Trophoblast cell (in vitro differentiated cells and primary cell): ENCODE results near the gene BPIFA2.

ENCODE experiments used
- DNase-seq, 2 donors: peaks; one replicate each; pipeline ENCODE4 v3.0.0-alpha.2; 2016
- H2AFZ ChIP-seq: 2 replicates; pipeline ENCODE4 v1.6.1; 2013; ENCODE audit warnings: low read length, moderate library complexity, mild to moderate bottlenecking; ENCODE audit not compliant: insufficient read depth, poor library complexity
- H2AK5ac ChIP-seq: 2 replicates; pipeline ENCODE4 v1.6.1; 2013; ENCODE audit warnings: mild to moderate bottlenecking, low read length
- H2BK120ac ChIP-seq: 2 replicates; pipeline ENCODE4 v1.6.1; 2013; ENCODE audit warnings: low read length, mild to moderate bottlenecking, moderate library complexity; ENCODE audit not compliant: insufficient read depth, poor library complexity
- H2BK12ac ChIP-seq: 2 replicates; pipeline ENCODE4 v1.6.1; 2013; ENCODE audit warnings: mild to moderate bottlenecking, low read length, moderate library complexity
- H2BK5ac ChIP-seq: 2 replicates; pipeline ENCODE4 v1.6.1; 2013; ENCODE audit warnings: low read length, low read depth, moderate library complexity, mild to moderate bottlenecking; ENCODE audit not compliant: poor library complexity
- H3K14ac ChIP-seq: 2 replicates; pipeline ENCODE4 v1.6.1; 2013; ENCODE audit warnings: mild to moderate bottlenecking, low read length
- H3K18ac ChIP-seq: 2 replicates; pipeline ENCODE4 v1.6.1; 2013; ENCODE audit warnings: mild to moderate bottlenecking, low read length
- H3K23ac ChIP-seq: 2 replicates; pipeline ENCODE4 v1.6.1; 2013; ENCODE audit warnings: low read length
- H3K27ac ChIP-seq: 2 replicates; pipeline ENCODE4 v1.5.1; 2013; ENCODE audit warnings: low read depth, mild to moderate bottlenecking, inconsistent platforms, low read length, moderate library complexity
- H3K27me3 ChIP-seq: 2 replicates; pipeline ENCODE4 v1.6.1; 2013; ENCODE audit warnings: inconsistent platforms, mild to moderate bottlenecking, low read length, moderate library complexity; ENCODE audit not compliant: insufficient read depth
- H3K36me3 ChIP-seq, 2 experiments: 1 replicate in 1 of 2; 2 replicates in 1 of 2; pipeline ENCODE4 v1.6.1; 2013; ENCODE audit warnings: low read length in 2 of 2, mild to moderate bottlenecking in 2 of 2, moderate library complexity in 1 of 2; ENCODE audit not compliant: insufficient read depth in 2 of 2, control insufficient read depth in 1 of 2
- H3K4ac ChIP-seq: 2 replicates; pipeline ENCODE4 v1.6.1; 2013; ENCODE audit warnings: low read depth, mild to moderate bottlenecking, low read length, moderate library complexity
- H3K4me1 ChIP-seq, 2 experiments: 1 replicate in 1 of 2; 2 replicates in 1 of 2; pipeline ENCODE4 v1.6.1; 2013; ENCODE audit warnings: low read length in 2 of 2, mild to moderate bottlenecking in 2 of 2, moderate library complexity in 1 of 2; ENCODE audit not compliant: insufficient read depth in 2 of 2, control insufficient read depth in 1 of 2
- H3K4me2 ChIP-seq: 2 replicates; pipeline ENCODE4 v1.6.1; 2013; ENCODE audit warnings: inconsistent platforms, mild to moderate bottlenecking, low read length, moderate library complexity
- H3K4me3 ChIP-seq: 2 replicates; pipeline ENCODE4 v1.5.1; 2013; ENCODE audit warnings: mild to moderate bottlenecking, low read depth, low read length, inconsistent platforms
- H3K79me1 ChIP-seq: one replicate; pipeline ENCODE4 v1.6.1; 2013; ENCODE audit warnings: low read length
- H3K79me2 ChIP-seq: 2 replicates; pipeline ENCODE4 v1.6.1; 2013; ENCODE audit warnings: low read length, mild to moderate bottlenecking; ENCODE audit not compliant: control insufficient read depth, insufficient read depth, poor library complexity
- H3K9ac ChIP-seq: 2 replicates; pipeline ENCODE4 v1.6.1; 2013; ENCODE audit warnings: mild to moderate bottlenecking, low read length
- H3K9me3 ChIP-seq: 2 replicates; pipeline ENCODE4 v1.6.1; 2013; ENCODE audit warnings: low read depth, mild to moderate bottlenecking, control low read depth, inconsistent platforms, low read length; ENCODE audit not compliant: insufficient read depth
- H4K12ac ChIP-seq: 2 replicates; pipeline ENCODE4 v1.6.1; 2013; ENCODE audit warnings: low read depth, mild to moderate bottlenecking, low read length, moderate library complexity
- H4K8ac ChIP-seq: 2 replicates; pipeline ENCODE4 v1.6.1; 2013; ENCODE audit warnings: low read depth, mild to moderate bottlenecking, low read length, moderate library complexity
- H4K91ac ChIP-seq: one replicate; pipeline ENCODE4 v1.6.1; 2013; ENCODE audit warnings: low read depth, mild to moderate bottlenecking, low read length, moderate library complexity
- WGBS: extraction: QIAGEN DNeasy Blood & Tissue Kit; methylation state at CpG from one replicate; pipeline ENCODE4 v1.1.7; 2013; ENCODE audit warnings: missing lambda C conversion rate; ENCODE audit not compliant: insufficient read length, insufficient coverage; ENCODE audit errors: extremely low coverage; 5-methylcytosine and 5-hydroxymethylcytosine counted together

BPIFA2 gene

GRCh38 chr20:33187491-33187890, 19.5 kb downstream of the BPIFA2 start:
- H2BK5ac ChIP-seq = no peak overlapping the region
- no peak overlapping the region for H2BK12ac ChIP-seq
- no peak overlapping the region for H4K8ac ChIP-seq
- no peak overlapping the region for H3K14ac ChIP-seq
- H4K12ac ChIP-seq = no peak overlapping the region
- no CpG with 5 or more reads among the region's 4 CpGs for WGBS
- no peak overlapping the region for H3K4me2 ChIP-seq
- H4K91ac ChIP-seq = no peak overlapping the region
- no peak overlapping the region for H2AFZ ChIP-seq
- no peaks in the 10 kb centered on the region for H3K79me1 ChIP-seq
- H3K9me3 ChIP-seq = no peaks in the 10 kb centered on the region
- H3K36me3 ChIP-seq = no peaks in the 10 kb centered on the region
- peak; percentile 73 to 88 for DNase-seq
- no peaks in the 10 kb centered on the region for H3K27me3 ChIP-seq
- no peaks in the 10 kb centered on the region for H3K79me2 ChIP-seq
- no peak overlapping the region for H3K27ac ChIP-seq
- H3K18ac ChIP-seq = no peak overlapping the region
- no peak overlapping the region for H3K23ac ChIP-seq
- H2AK5ac ChIP-seq = no peak overlapping the region
- no peak overlapping the region for H2BK120ac ChIP-seq
- no peaks in the 10 kb centered on the region for H3K4me1 ChIP-seq
- H3K4me3 ChIP-seq = no peak overlapping the region
- H3K4ac ChIP-seq = no peak overlapping the region
- no peak overlapping the region for H3K9ac ChIP-seq

GRCh38 chr20:33188421-33188820, 20.5 kb downstream of the BPIFA2 start:
- no CpG with 5 or more reads among the region's 9 CpGs for WGBS
- Histone ChIP-seq H3K4me1 (no peaks in the 10 kb centered on the region), H3K27me3 (no peaks in the 10 kb centered on the region), H2AK5ac (no peak overlapping the region), H3K79me1 (no peaks in the 10 kb centered on the region), H2BK120ac (no peak overlapping the region), H2BK12ac (no peak overlapping the region), H3K18ac (no peak overlapping the region), H3K4me3 (no peak overlapping the region), H3K4ac (no peak overlapping the region), H3K4me2 (no peak overlapping the region), H4K8ac (no peak overlapping the region), H4K12ac (no peak overlapping the region), H3K9me3 (no peaks in the 10 kb centered on the region), H3K9ac (no peak overlapping the region), H2BK5ac (no peak overlapping the region), H3K79me2 (no peaks in the 10 kb centered on the region), H3K27ac (no peak overlapping the region), H4K91ac (no peak overlapping the region), H2AFZ (no peak overlapping the region), H3K14ac (no peak overlapping the region), H3K23ac (no peak overlapping the region), H3K36me3 (no peaks in the 10 kb centered on the region)
- peak; percentile 67 to 76 for DNase-seq

DNA sequence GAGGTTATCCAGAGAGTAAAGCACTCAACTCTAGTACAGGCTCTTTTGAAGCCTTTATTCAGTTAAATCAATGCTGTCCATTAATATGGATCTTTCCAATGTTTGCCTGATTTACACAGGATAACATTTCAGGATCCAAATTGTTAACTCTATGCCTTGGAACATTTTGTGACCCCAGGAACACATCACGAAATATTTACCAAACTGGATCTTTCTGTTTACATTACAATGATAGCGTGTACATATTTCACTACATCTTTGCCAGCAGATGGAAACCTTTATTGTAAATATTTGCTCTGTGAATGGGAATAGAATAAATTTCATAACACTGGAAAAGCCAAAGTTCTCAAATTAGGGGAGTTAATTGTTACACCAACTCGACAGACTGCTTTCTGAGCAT, 23.5 kb downstream of the BPIFA2 start:
- no peak overlapping the region for H3K9ac ChIP-seq
- no peak overlapping the region for H4K12ac ChIP-seq
- no peaks in the 10 kb centered on the region for H3K79me1 ChIP-seq
- H3K4ac ChIP-seq = no peak overlapping the region
- H3K23ac ChIP-seq = no peak overlapping the region
- no peak overlapping the region for H3K14ac ChIP-seq
- H3K9me3 ChIP-seq = no peaks in the 10 kb centered on the region
- no peak overlapping the region for H4K8ac ChIP-seq
- H3K27ac ChIP-seq = no peak overlapping the region
- H2AK5ac ChIP-seq = no peak overlapping the region
- H3K36me3 ChIP-seq = no peaks in the 10 kb centered on the region
- no peaks in the 10 kb centered on the region for H3K27me3 ChIP-seq
- DNase-seq = no peak
- no peak overlapping the region for H2BK5ac ChIP-seq
- WGBS = no CpG with 5 or more reads among the region's 3 CpGs
- no peaks in the 10 kb centered on the region for H3K4me1 ChIP-seq
- no peak overlapping the region for H3K4me2 ChIP-seq
- no peak overlapping the region for H2AFZ ChIP-seq
- H3K18ac ChIP-seq = no peak overlapping the region
- H3K79me2 ChIP-seq = no peaks in the 10 kb centered on the region
- no peak overlapping the region for H4K91ac ChIP-seq
- H2BK12ac ChIP-seq = no peak overlapping the region
- no peak overlapping the region for H3K4me3 ChIP-seq
- H2BK120ac ChIP-seq = no peak overlapping the region

DNA sequence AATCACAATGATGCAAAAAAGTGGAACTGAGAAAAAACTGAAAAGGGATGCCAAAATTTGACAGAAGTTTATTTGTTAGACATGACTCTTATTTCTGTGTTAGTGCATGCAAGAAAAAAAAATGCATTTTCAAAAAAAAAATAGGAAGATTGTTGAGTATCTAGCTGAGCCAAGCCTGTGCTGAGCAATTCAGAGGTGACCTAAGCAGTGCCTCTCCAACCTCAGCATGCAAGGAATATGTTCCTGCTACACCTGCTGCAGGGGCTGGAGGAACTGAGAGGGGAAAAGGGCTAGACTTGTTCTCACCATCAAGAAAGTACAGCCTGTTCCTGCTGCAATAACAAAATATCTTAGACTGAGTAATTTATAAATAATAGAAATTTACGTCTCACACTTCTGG, 24.0 kb downstream of the BPIFA2 start:
- Histone ChIP-seq H3K23ac (no peak overlapping the region), H3K4ac (no peak overlapping the region), H3K9me3 (no peaks in the 10 kb centered on the region), H3K14ac (no peak overlapping the region), H2BK5ac (no peak overlapping the region), H3K27ac (no peak overlapping the region), H3K9ac (no peak overlapping the region), H3K27me3 (no peaks in the 10 kb centered on the region), H3K4me2 (no peak overlapping the region), H3K4me3 (no peak overlapping the region), H2AFZ (no peak overlapping the region), H3K79me1 (no peaks in the 10 kb centered on the region), H3K36me3 (no peaks in the 10 kb centered on the region), H3K79me2 (no peaks in the 10 kb centered on the region), H2BK120ac (no peak overlapping the region), H3K4me1 (no peaks in the 10 kb centered on the region), H4K8ac (no peak overlapping the region), H4K12ac (no peak overlapping the region), H2AK5ac (no peak overlapping the region), H3K18ac (no peak overlapping the region), H4K91ac (no peak overlapping the region), H2BK12ac (no peak overlapping the region)
- no peak for DNase-seq
- no CpG with 5 or more reads among the region's 1 CpG for WGBS
